Hepatocyte (in vitro differentiated cells): Measurements from ENCODE around the gene ITPKB. TPM values are rescaled to one million over a fixed set of nuclear protein-coding genes. Genes with fewer than 3 reads are reported as not detected.

Experiments used
- DNase-seq: peaks from one replicate; pipeline ENCODE4 v3.0.0-alpha.2; 2016; ENCODE audit warnings: low spot score
- H2AFZ ChIP-seq: fragments of 200-600 bp; sonication (generic); 2 replicates; pipeline ENCODE4 v1.6.0; 2016; ENCODE audit warnings: antibody characterized with exemption, mild to moderate bottlenecking
- H3K27ac ChIP-seq: fragments of 200-600 bp; sonication (generic); 2 replicates; pipeline ENCODE4 v1.5.1; 2016; ENCODE audit warnings: mild to moderate bottlenecking
- H3K27me3 ChIP-seq: fragments of 200-600 bp; sonication (generic); 2 replicates; pipeline ENCODE4 v1.6.1; 2016
- H3K36me3 ChIP-seq: fragments of 200-600 bp; sonication (generic); replicated peaks from 2 replicates; pipeline ENCODE4 v1.5.1; 2016; ENCODE audit warnings: low read depth; ENCODE audit not compliant: insufficient read depth
- H3K4me1 ChIP-seq: fragments of 200-600 bp; sonication (generic); 2 replicates; pipeline ENCODE4 v1.5.1; 2016; ENCODE audit warnings: mild to moderate bottlenecking, moderate library complexity; ENCODE audit not compliant: insufficient read depth
- H3K4me2 ChIP-seq: fragments of 200-600 bp; sonication (generic); 2 replicates; pipeline ENCODE4 v1.6.0; 2016
- H3K4me3 ChIP-seq: fragments of 200-600 bp; sonication (generic); 2 replicates; pipeline ENCODE4 v1.5.1; 2016; ENCODE audit warnings: mild to moderate bottlenecking
- H3K79me2 ChIP-seq: fragments of 200-600 bp; sonication (generic); 2 replicates; pipeline ENCODE4 v1.6.0; 2017; ENCODE audit warnings: mild to moderate bottlenecking
- H3K9me2 ChIP-seq: fragments of 200-600 bp; sonication (generic); replicated peaks from 2 replicates; pipeline ENCODE4 v1.6.0; 2017; ENCODE audit warnings: mild to moderate bottlenecking; ENCODE audit not compliant: insufficient read depth
- H3K9me3 ChIP-seq: fragments of 200-600 bp; sonication (generic); 2 replicates; pipeline ENCODE4 v1.5.1; 2016; ENCODE audit warnings: low read depth, mild to moderate bottlenecking
- H4K20me1 ChIP-seq: fragments of 200-600 bp; sonication (generic); 2 replicates; pipeline ENCODE4 v1.6.0; 2016; ENCODE audit warnings: mild to moderate bottlenecking; ENCODE audit not compliant: insufficient read depth, poor library complexity, severe bottlenecking
- EZH2 ChIP-seq: fragments of 200-600 bp; sonication (generic); IDR thresholded peaks from 2 replicates; pipeline ENCODE4 v1.6.1; 2016; ENCODE audit warnings: antibody characterized with exemption, mild to moderate bottlenecking, borderline replicate concordance
- EZH2phosphoT487 ChIP-seq: fragments of 200-600 bp; sonication (generic); IDR thresholded peaks from one replicate; pipeline ENCODE4 v1.6.1; 2018; ENCODE audit warnings: antibody characterized with exemption, mild to moderate bottlenecking, low read depth, moderate library complexity; ENCODE audit not compliant: unreplicated experiment, severe bottlenecking
- WGBS: methylation state at CpG from one replicate; pipeline ENCODE4 v1.1.6; 2016; ENCODE audit warnings: low lambda C conversion rate; ENCODE audit errors: missing lambda C conversion rate; 5-methylcytosine and 5-hydroxymethylcytosine counted together
- polyA plus RNA-seq: library from polyadenylated mRNA; unstranded; fragments of >200 nt; fragmentation: Nextera tagmentation; extraction: Ambion mirVana; gene quantifications from 2 replicates; pipeline ENCODE4 v1.2.1, GENCODE V29; 2016
- total RNA-seq: library from RNA; depleted of rRNA; stranded (reverse); fragments of >200 nt; gene quantifications from 2 replicates; pipeline ENCODE4 v1.2.3, GENCODE V29; 2014
- TF ChIP-seq, protein P1 (sequence below): fragments of 200-600 bp; sonication (generic); IDR thresholded peaks from 2 replicates; pipeline ENCODE4 v1.5.1; 2016; ENCODE audit warnings: antibody characterized with exemption, mild to moderate bottlenecking; ENCODE audit not compliant: poor library complexity

ITPKB gene
- total and polyA plus RNA-seq, 2 experiments from 2014 or later = 11.0 to 13.8 TPM

GRCh38 chr1:226635456-226635941 is 103.6 kb downstream of the ITPKB start:
- Histone ChIP-seq H3K9me3 (no peaks in the 10 kb centered on the region), H3K36me3 (no peaks in the 10 kb centered on the region), H2AFZ (no peak overlapping the region), H3K27ac (no peak overlapping the region), H3K4me1 (no peaks in the 10 kb centered on the region), H3K4me3 (no peak overlapping the region), H3K79me2 (no peaks in the 10 kb centered on the region), H3K9me2 (no peaks in the 10 kb centered on the region), H3K4me2 (no peak overlapping the region), H3K27me3 (no peaks in the 10 kb centered on the region), H4K20me1 (no peaks in the 10 kb centered on the region)
- DNase-seq = no peak
- 92% methylated on average over 11 of the region's 11 CpGs for WGBS
- TF ChIP-seq EZH2 (no peak), EZH2phosphoT487 (no peak)
- TF ChIP-seq, protein P1, sequence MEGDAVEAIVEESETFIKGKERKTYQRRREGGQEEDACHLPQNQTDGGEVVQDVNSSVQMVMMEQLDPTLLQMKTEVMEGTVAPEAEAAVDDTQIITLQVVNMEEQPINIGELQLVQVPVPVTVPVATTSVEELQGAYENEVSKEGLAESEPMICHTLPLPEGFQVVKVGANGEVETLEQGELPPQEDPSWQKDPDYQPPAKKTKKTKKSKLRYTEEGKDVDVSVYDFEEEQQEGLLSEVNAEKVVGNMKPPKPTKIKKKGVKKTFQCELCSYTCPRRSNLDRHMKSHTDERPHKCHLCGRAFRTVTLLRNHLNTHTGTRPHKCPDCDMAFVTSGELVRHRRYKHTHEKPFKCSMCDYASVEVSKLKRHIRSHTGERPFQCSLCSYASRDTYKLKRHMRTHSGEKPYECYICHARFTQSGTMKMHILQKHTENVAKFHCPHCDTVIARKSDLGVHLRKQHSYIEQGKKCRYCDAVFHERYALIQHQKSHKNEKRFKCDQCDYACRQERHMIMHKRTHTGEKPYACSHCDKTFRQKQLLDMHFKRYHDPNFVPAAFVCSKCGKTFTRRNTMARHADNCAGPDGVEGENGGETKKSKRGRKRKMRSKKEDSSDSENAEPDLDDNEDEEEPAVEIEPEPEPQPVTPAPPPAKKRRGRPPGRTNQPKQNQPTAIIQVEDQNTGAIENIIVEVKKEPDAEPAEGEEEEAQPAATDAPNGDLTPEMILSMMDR = no peak

GRCh38 chr1:226634611-226635246 is 104.4 kb downstream of the ITPKB start:
- Histone ChIP-seq H2AFZ (no peak overlapping the region), H3K9me3 (no peaks in the 10 kb centered on the region), H3K27ac (no peak overlapping the region), H3K36me3 (no peaks in the 10 kb centered on the region), H3K9me2 (no peaks in the 10 kb centered on the region), H3K79me2 (no peaks in the 10 kb centered on the region), H3K4me3 (no peak overlapping the region), H3K4me2 (no peak overlapping the region), H3K27me3 (no peaks in the 10 kb centered on the region), H3K4me1 (no peaks in the 10 kb centered on the region), H4K20me1 (no peaks in the 10 kb centered on the region)
- 92% methylated on average over 22 of the region's 22 CpGs for WGBS
- DNase-seq = no peak
- no peak for TF ChIP-seq EZH2
- TF ChIP-seq, protein P1 = no peak
- TF ChIP-seq EZH2phosphoT487 = no peak

DNA sequence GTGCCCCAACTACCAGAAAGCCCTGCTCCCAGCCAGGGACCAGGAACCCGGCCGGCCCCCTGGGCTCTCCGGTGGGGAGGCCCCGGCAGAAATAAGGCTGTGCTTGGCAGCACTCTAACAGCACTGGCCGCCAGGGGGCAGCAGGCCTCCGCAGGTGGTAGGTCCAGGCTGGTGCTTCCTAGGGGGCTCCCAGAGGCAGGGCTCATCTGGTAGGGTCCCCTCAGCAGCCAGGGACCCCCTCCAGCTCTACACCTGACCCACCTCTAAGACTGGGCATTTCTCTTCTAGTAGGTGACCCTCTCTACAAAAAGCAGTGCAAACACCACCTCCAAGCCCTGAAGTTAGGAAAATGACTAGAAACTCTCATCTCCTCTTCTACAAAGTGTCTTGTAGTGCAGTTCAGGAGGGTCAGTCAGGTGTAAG is 104.9 kb downstream of the ITPKB start:
- peak; percentile 86 for DNase-seq
- 8% methylated on average over 6 of the region's 6 CpGs for WGBS
- Histone ChIP-seq H3K4me2 (no peak overlapping the region), H3K36me3 (no peaks in the 10 kb centered on the region), H3K9me2 (no peaks in the 10 kb centered on the region), H3K4me3 (no peak overlapping the region), H3K9me3 (no peaks in the 10 kb centered on the region), H3K27ac (no peak overlapping the region), H3K79me2 (no peaks in the 10 kb centered on the region), H4K20me1 (no peaks in the 10 kb centered on the region), H3K4me1 (no peaks in the 10 kb centered on the region), H2AFZ (no peak overlapping the region), H3K27me3 (no peaks in the 10 kb centered on the region)
- TF ChIP-seq, protein P1 = peak; percentile 94
- TF ChIP-seq EZH2 (no peak), EZH2phosphoT487 (no peak)
